ENCODE measurements around the gene DOK6.

DOK6 gene

GRCh38 chr18:69371729-69372128, 29.0 kb upstream of the DOK6 start:
- DNase-seq (ENCODE audit: low spot score): no peak
- no peak for TF ChIP-seq CTCF (IDR thresholded peaks at IDR 0.05; ENCODE audit: extremely low read depth, missing control alignments)

GRCh38 chr18:69380324-69380723, 20.4 kb upstream of the DOK6 start:
- no peak for TF ChIP-seq CTCF (IDR thresholded peaks at IDR 0.05; ENCODE audit: extremely low read depth, missing control alignments)
- DNase-seq (ENCODE audit: low spot score): no peak

GRCh38 chr18:69383186-69383585, 17.5 kb upstream of the DOK6 start:
- DNase-seq (ENCODE audit: low spot score): no peak
- no peak for TF ChIP-seq CTCF (IDR thresholded peaks at IDR 0.05; ENCODE audit: extremely low read depth, missing control alignments)

GRCh38 chr18:69387186-69387585, 13.5 kb upstream of the DOK6 start:
- TF ChIP-seq CTCF (IDR thresholded peaks at IDR 0.05; ENCODE audit: extremely low read depth, missing control alignments): no peak
- no peak for DNase-seq (ENCODE audit: low spot score)

- TF ChIP-seq CTCF (IDR thresholded peaks at IDR 0.05; ENCODE audit: extremely low read depth, missing control alignments): no peak
- no peak for DNase-seq (ENCODE audit: low spot score)
Measured at GRCh38 chr18:69388222-69388621, 12.5 kb upstream of the DOK6 start.

- no peak for DNase-seq (ENCODE audit: low spot score)
- TF ChIP-seq CTCF (IDR thresholded peaks at IDR 0.05; ENCODE audit: extremely low read depth, missing control alignments): no peak
Measured at GRCh38 chr18:69397096-69397495, 3.6 kb upstream of the DOK6 start.

GRCh38 chr18:69399253-69399652, 1.4 kb upstream of the DOK6 start:
- no peak for TF ChIP-seq CTCF (IDR thresholded peaks at IDR 0.05; ENCODE audit: extremely low read depth, missing control alignments)
- DNase-seq (ENCODE audit: low spot score): no peak

- no peak for TF ChIP-seq CTCF (IDR thresholded peaks at IDR 0.05; ENCODE audit: extremely low read depth, missing control alignments)
- DNase-seq (ENCODE audit: low spot score): no peak
Measured at GRCh38 chr18:69400976-69401225, 213 bp downstream of the DOK6 start.
